ENCODE results near the gene CDK2AP2.

DNA sequence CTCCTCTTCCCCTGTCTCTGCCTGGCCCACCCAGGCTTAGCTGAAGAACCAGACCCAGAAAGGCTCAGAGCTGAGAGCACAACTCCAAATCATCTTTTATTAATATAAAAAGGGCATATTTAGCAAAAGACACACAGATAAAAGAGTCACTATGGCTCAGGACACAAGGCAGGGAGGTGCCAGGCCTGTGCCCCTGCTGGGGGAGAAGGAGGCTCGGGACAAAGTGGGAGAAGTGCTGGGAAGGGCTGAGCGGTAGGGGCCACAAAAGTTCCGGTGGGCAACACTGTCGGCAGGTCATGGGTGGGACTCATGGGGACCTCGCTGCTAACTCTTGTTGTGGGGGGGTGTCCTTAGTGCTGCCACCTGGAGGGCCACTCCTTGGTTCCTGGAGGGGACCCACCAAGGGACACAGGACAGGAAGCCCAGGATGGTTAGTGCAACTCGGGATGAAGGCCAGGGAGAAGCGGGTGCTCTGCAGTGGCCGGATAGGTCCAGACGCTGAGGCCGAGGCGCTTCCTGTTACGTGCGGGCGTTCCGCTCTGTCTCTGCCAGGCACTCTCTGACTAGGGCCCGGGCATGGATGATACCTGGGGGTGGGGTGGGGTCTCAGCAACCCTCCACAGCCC, 1.4 kb downstream of the CDK2AP2 start:
- TF ChIP-seq CTCF (IDR thresholded peaks at IDR 0.05) (no peak), NFIC (IDR thresholded peaks at IDR 0.05; ENCODE audit: borderline replicate concordance) (no peak), PBX3 (IDR thresholded peaks at IDR 0.05) (no peak), NRF1 (IDR thresholded peaks at IDR 0.05; ENCODE audit: low read depth, low read length) (no peak), FOXM1 (IDR thresholded peaks at IDR 0.05; ENCODE audit: low read depth) (no peak), JUND (IDR thresholded peaks at IDR 0.05) (no peak)
- TF ChIP-seq, protein P1, sequence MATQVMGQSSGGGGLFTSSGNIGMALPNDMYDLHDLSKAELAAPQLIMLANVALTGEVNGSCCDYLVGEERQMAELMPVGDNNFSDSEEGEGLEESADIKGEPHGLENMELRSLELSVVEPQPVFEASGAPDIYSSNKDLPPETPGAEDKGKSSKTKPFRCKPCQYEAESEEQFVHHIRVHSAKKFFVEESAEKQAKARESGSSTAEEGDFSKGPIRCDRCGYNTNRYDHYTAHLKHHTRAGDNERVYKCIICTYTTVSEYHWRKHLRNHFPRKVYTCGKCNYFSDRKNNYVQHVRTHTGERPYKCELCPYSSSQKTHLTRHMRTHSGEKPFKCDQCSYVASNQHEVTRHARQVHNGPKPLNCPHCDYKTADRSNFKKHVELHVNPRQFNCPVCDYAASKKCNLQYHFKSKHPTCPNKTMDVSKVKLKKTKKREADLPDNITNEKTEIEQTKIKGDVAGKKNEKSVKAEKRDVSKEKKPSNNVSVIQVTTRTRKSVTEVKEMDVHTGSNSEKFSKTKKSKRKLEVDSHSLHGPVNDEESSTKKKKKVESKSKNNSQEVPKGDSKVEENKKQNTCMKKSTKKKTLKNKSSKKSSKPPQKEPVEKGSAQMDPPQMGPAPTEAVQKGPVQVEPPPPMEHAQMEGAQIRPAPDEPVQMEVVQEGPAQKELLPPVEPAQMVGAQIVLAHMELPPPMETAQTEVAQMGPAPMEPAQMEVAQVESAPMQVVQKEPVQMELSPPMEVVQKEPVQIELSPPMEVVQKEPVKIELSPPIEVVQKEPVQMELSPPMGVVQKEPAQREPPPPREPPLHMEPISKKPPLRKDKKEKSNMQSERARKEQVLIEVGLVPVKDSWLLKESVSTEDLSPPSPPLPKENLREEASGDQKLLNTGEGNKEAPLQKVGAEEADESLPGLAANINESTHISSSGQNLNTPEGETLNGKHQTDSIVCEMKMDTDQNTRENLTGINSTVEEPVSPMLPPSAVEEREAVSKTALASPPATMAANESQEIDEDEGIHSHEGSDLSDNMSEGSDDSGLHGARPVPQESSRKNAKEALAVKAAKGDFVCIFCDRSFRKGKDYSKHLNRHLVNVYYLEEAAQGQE (IDR thresholded peaks at IDR 0.05; ENCODE audit: low read depth, low read length) = no peak
